ENCODE data around the gene NXF2B. TPM values are rescaled to one million over a fixed set of nuclear protein-coding genes. Genes with fewer than 3 reads are reported as not detected.
"Not testable (repeated sequence)": the region's sequence is repeated elsewhere in the genome, so short reads cannot be mapped to it uniquely, and the experiment has no call there.

NXF2B gene, protein sequence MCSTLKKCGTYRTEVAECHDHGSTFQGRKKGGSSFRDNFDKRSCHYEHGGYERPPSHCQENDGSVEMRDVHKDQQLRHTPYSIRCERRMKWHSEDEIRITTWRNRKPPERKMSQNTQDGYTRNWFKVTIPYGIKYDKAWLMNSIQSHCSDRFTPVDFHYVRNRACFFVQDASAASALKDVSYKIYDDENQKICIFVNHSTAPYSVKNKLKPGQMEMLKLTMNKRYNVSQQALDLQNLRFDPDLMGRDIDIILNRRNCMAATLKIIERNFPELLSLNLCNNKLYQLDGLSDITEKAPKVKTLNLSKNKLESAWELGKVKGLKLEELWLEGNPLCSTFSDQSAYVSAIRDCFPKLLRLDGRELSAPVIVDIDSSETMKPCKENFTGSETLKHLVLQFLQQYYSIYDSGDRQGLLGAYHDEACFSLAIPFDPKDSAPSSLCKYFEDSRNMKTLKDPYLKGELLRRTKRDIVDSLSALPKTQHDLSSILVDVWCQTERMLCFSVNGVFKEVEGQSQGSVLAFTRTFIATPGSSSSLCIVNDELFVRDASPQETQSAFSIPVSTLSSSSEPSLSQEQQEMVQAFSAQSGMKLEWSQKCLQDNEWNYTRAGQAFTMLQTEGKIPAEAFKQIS
- not detected for total RNA-seq
- polyA plus RNA-seq = not detected
- not detected for total RNA-seq

DNA sequence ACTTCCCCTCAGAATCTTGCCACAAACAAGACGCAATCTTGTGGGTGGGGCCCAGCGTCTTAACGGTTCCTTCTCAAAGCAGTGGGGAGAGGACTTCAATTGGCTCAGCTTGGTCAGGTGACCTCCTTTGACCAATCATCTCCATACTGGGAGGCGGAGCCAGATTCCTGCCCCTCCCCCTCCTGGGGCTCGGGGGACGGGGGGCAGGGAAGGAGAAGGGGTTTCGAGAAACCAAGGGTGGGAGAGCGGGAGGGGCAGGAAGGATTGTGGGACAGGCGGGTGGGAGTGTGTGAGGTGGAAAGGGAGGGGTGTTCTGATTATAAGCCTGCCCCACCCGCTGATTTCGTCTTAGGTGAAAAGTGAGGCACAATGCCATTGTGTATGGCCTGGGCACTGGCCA is at the start of gene NXF2B:
NXF2B (minus strand) TSS at position 101 of the 400 bp plus-strand sequence. CDS start 59,972 bp downstream, outside the sequence.
- POLR2A ChIA-PET; H3K36me3 Mint-ChIP-seq; H3K9me3 Mint-ChIP-seq; CTCF ChIA-PET; H3K36me3 ChIP-seq (ENCODE audit: control insufficient read depth in 2 of 3, insufficient read depth in 3 of 3, low read length in 3 of 3); H3K4me3 ChIP-seq (ENCODE audit: low read length); DNase-seq; H3K4me1 Mint-ChIP-seq; H3K27me3 ChIP-seq (ENCODE audit: control insufficient read depth in 2 of 2, insufficient read depth in 2 of 2, low read length in 2 of 2); H3K27ac Mint-ChIP-seq; intact Hi-C loops (cut with micrococcal nuclease); ATAC-seq; H3K4me1 ChIP-seq (ENCODE audit: control insufficient read depth in 2 of 2, insufficient read depth in 2 of 2, low read length in 2 of 2); H3K4me3 Mint-ChIP-seq; H3K27ac ChIP-seq (ENCODE audit: low read depth, low read length); H3K9me3 ChIP-seq (ENCODE audit: control insufficient read depth in 2 of 3, low read length in 3 of 3); H3K27me3 Mint-ChIP-seq: not testable (repeated sequence)

DNA sequence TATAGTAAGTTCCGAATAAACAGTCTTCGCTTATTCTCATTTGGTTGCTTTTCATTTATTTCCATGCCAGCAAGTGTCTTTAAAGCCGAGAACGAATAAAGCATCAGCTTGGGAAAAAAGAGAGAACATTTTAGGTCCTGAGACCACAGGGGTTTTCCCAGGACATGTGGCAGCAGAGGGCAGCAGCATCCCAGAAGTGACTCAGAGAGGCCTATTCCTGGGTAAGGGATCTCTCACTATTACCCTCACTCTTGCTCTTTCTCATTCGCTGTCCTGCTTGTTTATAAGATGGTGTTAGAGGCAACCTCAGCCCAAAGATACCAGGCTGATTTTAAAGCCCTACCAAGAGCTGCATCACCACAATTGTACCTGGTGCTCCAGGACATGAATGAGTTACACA is 39.0 kb upstream of the NXF2B start:
- CTCF ChIA-PET; H3K27me3 Mint-ChIP-seq; H3K4me1 ChIP-seq (ENCODE audit: control insufficient read depth in 2 of 2, insufficient read depth in 2 of 2, low read length in 2 of 2); H3K4me3 Mint-ChIP-seq; H3K27me3 ChIP-seq (ENCODE audit: control insufficient read depth in 2 of 2, insufficient read depth in 2 of 2, low read length in 2 of 2); H3K9me3 ChIP-seq (ENCODE audit: control insufficient read depth in 2 of 3, low read length in 3 of 3); H3K4me1 Mint-ChIP-seq; H3K36me3 ChIP-seq (ENCODE audit: control insufficient read depth in 2 of 3, insufficient read depth in 3 of 3, low read length in 3 of 3); intact Hi-C loops (cut with micrococcal nuclease); ATAC-seq; H3K36me3 Mint-ChIP-seq; H3K27ac Mint-ChIP-seq; H3K27ac ChIP-seq (ENCODE audit: low read depth, low read length); DNase-seq; H3K9me3 Mint-ChIP-seq; H3K4me3 ChIP-seq (ENCODE audit: low read length); POLR2A ChIA-PET: not testable (repeated sequence)

DNA sequence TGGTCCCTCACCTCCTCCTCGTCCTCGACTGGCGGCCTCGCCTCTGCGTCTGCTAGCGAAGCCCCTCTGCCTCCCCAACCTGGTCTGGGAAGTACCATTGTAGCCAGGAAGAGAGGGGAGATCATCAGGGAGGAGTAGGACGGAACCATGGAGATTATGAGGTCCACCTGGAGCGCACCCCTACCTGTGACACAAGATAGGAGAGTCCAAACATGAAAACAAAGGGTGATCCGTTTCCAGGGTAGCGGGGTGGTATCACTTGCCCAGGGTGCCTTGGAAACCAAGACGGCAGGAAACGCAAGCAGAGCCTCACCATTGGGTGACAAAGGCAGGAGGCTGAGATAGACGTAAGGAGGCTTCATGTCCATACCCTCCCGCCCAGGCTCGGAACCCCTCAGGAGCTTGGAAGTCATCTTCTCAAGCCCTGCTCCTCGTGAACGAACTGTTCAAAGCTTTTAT is 32.0 kb upstream of the NXF2B start, which contains the start of gene TCP11X2:
TCP11X2 (minus strand) TSS at position 51 of the 459 bp plus-strand sequence.
- H3K9me3 Mint-ChIP-seq; H3K36me3 Mint-ChIP-seq; ATAC-seq; CTCF ChIA-PET; H3K27ac ChIP-seq (ENCODE audit: low read depth, low read length); H3K36me3 ChIP-seq (ENCODE audit: control insufficient read depth in 2 of 3, insufficient read depth in 3 of 3, low read length in 3 of 3); H3K4me1 ChIP-seq (ENCODE audit: control insufficient read depth in 2 of 2, insufficient read depth in 2 of 2, low read length in 2 of 2); H3K27me3 Mint-ChIP-seq; intact Hi-C loops (cut with micrococcal nuclease); H3K4me1 Mint-ChIP-seq; H3K27me3 ChIP-seq (ENCODE audit: control insufficient read depth in 2 of 2, insufficient read depth in 2 of 2, low read length in 2 of 2); DNase-seq; H3K4me3 Mint-ChIP-seq; POLR2A ChIA-PET; H3K9me3 ChIP-seq (ENCODE audit: control insufficient read depth in 2 of 3, low read length in 3 of 3); H3K4me3 ChIP-seq (ENCODE audit: low read length); H3K27ac Mint-ChIP-seq: not testable (repeated sequence)

DNA sequence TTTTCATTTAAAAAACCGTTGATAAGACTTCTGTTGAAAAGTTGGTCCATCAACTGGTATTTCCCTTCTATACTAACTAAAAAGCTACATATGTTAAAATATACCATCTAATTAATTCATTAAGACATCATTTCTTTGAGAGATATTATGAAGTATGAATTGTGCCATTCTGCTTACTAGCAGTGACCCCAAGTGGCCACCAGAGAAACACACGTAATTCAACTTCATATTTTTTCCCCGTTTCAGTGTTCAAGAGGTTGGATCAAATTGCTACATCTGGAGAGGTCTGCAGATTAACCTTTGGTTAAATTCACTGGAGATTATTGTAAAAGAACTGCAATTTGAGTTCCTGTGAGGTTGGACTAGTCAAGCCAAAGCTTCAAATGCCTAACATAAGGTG is 30.4 kb upstream of the NXF2B start:
- H3K9me3 Mint-ChIP-seq; intact Hi-C loops (cut with micrococcal nuclease); H3K4me3 ChIP-seq (ENCODE audit: low read length); H3K9me3 ChIP-seq (ENCODE audit: control insufficient read depth in 2 of 3, low read length in 3 of 3); DNase-seq; POLR2A ChIA-PET; H3K36me3 Mint-ChIP-seq; CTCF ChIA-PET; H3K27ac ChIP-seq (ENCODE audit: low read depth, low read length); H3K4me3 Mint-ChIP-seq; H3K4me1 Mint-ChIP-seq; H3K4me1 ChIP-seq (ENCODE audit: control insufficient read depth in 2 of 2, insufficient read depth in 2 of 2, low read length in 2 of 2); H3K27me3 Mint-ChIP-seq; H3K36me3 ChIP-seq (ENCODE audit: control insufficient read depth in 2 of 3, insufficient read depth in 3 of 3, low read length in 3 of 3); ATAC-seq; H3K27ac Mint-ChIP-seq; H3K27me3 ChIP-seq (ENCODE audit: control insufficient read depth in 2 of 2, insufficient read depth in 2 of 2, low read length in 2 of 2): not testable (repeated sequence)

DNA sequence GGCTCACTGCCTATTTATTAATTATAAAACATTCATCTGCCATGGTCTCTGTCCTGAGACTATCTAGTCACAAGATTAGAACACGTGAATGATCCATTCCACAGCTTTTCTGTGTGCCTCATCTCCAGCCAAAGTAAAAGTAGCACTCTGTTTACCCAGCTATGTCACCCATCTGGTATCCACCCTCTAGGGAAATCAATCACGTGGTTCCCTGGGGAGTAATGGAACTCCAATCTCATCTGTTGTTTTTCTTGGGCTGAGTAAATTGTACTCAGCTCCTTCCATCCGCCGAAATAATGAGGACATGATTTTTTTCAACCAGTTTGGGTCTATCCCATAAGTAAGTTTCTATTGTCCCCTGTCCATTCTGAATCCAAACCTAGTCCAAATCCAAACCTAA is 18.8 kb upstream of the NXF2B start:
- H3K36me3 Mint-ChIP-seq; CTCF ChIA-PET; H3K4me1 Mint-ChIP-seq; H3K4me3 ChIP-seq (ENCODE audit: low read length); H3K36me3 ChIP-seq (ENCODE audit: control insufficient read depth in 2 of 3, insufficient read depth in 3 of 3, low read length in 3 of 3); POLR2A ChIA-PET; H3K27ac Mint-ChIP-seq; intact Hi-C loops (cut with micrococcal nuclease); DNase-seq; H3K27me3 Mint-ChIP-seq; H3K4me3 Mint-ChIP-seq; H3K9me3 Mint-ChIP-seq; H3K4me1 ChIP-seq (ENCODE audit: control insufficient read depth in 2 of 2, insufficient read depth in 2 of 2, low read length in 2 of 2); ATAC-seq; H3K27me3 ChIP-seq (ENCODE audit: control insufficient read depth in 2 of 2, insufficient read depth in 2 of 2, low read length in 2 of 2); H3K9me3 ChIP-seq (ENCODE audit: control insufficient read depth in 2 of 3, low read length in 3 of 3); H3K27ac ChIP-seq (ENCODE audit: low read depth, low read length): not testable (repeated sequence)

DNA sequence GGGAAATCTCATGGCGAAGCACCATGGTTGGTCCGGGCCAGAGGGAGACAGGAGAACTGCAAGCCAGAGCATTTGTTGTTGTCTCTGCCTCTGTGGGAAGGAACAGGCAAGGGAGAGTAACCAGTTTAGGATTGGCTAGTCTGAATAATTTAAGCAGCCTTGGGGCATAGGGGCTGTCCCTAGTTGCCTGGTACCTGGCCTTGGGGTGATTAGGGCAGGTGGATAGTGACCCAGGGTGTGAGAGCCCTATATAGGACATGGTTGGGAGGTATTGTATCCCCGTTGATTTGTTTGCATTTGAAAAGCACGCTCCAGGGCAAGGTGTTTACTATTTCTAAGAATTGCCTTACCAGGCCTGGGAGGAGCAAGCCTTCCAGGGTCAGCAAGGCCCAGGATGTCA is 25.3 kb downstream of the NXF2B start:
- CTCF ChIA-PET; POLR2A ChIA-PET; H3K9me3 Mint-ChIP-seq; H3K27ac ChIP-seq (ENCODE audit: low read depth, low read length); H3K4me3 ChIP-seq (ENCODE audit: low read length); H3K4me3 Mint-ChIP-seq; H3K4me1 Mint-ChIP-seq; DNase-seq; H3K9me3 ChIP-seq (ENCODE audit: control insufficient read depth in 2 of 3, low read length in 3 of 3); H3K4me1 ChIP-seq (ENCODE audit: control insufficient read depth in 2 of 2, insufficient read depth in 2 of 2, low read length in 2 of 2); intact Hi-C loops (cut with micrococcal nuclease); H3K36me3 ChIP-seq (ENCODE audit: control insufficient read depth in 2 of 3, insufficient read depth in 3 of 3, low read length in 3 of 3); H3K27me3 ChIP-seq (ENCODE audit: control insufficient read depth in 2 of 2, insufficient read depth in 2 of 2, low read length in 2 of 2); H3K27ac Mint-ChIP-seq; ATAC-seq; H3K27me3 Mint-ChIP-seq; H3K36me3 Mint-ChIP-seq: not testable (repeated sequence)

DNA sequence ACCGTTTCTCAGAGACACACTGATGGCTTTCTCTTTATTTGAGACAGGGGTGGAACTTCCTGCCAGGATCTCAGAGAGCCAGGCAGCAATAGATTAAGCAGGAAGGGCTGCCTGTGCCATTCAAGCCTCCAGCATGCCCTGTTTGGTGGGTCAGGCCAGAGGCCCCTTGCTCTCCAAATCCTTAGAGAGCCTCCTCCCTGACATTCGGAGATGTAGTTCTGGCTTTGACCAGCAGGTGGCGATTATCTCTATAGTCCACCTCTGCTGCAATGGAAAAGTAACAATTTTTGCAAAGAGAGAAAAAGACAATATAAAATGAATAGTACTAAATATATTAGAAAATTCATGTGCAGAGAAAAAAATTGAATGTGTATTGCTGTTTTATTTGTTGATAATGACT is 93.9 kb downstream of the NXF2B start:
- no peak overlapping the region for H3K27ac ChIP-seq (ENCODE audit: low read depth, low read length)
- no peaks in the 10 kb centered on the region for H3K27me3 ChIP-seq (ENCODE audit: control insufficient read depth in 2 of 2, insufficient read depth in 2 of 2, low read length in 2 of 2)
- ChIA-PET POLR2A (no interaction called here), CTCF (interaction anchor here (0.6 kb wide), 1 partner anchor 1040 kb away, joined by 3 read pairs; no protein-coding TSS in a partner anchor)
- peak; percentile 16 to 64 (median 44) for DNase-seq
- Mint-ChIP-seq H3K27me3 (peaks cover 0 to 5% (median 3%) of the 10 kb centered on the region in 5 donors), H3K4me3 (no peak overlapping the region), H3K36me3 (no peaks in the 10 kb centered on the region), H3K4me1 (no peaks in the 10 kb centered on the region), H3K27ac (no peak overlapping the region), H3K9me3 (no peaks in the 10 kb centered on the region)
- H3K36me3 ChIP-seq (ENCODE audit: control insufficient read depth in 2 of 3, insufficient read depth in 3 of 3, low read length in 3 of 3) = no peaks in the 10 kb centered on the region
- H3K4me3 ChIP-seq (ENCODE audit: low read length) = no peak overlapping the region
- no peaks in the 10 kb centered on the region for H3K9me3 ChIP-seq (ENCODE audit: control insufficient read depth in 2 of 3, low read length in 3 of 3)
- H3K4me1 ChIP-seq (ENCODE audit: control insufficient read depth in 2 of 2, insufficient read depth in 2 of 2, low read length in 2 of 2) = no peaks in the 10 kb centered on the region
- ATAC-seq = peak; percentile 52
- intact Hi-C loops (cut with micrococcal nuclease) = no loop called here

All from naive thymus-derived CD4-positive, alpha-beta T cell (primary cell).